HepG2 (cell line): ENCODE results near the gene BRAT1. TPM values are rescaled to one million over a fixed set of nuclear protein-coding genes. Genes with fewer than 3 reads are reported as not detected.
A peak's percentile ranks its signal among the peaks of the same experiment; 100 is the strongest.

Experiments used
- AKAP8 ChIP-seq: sonication (generic); formaldehyde crosslinking; IDR thresholded peaks from 2 replicates; pipeline ENCODE4 v1.5.1; 2020; ENCODE audit warnings: mild to moderate bottlenecking, missing genetic modification reagents
- ARNT ChIP-seq: fragments of 450-650 bp; IDR thresholded peaks from 2 replicates; pipeline ENCODE4 v1.6.1; 2017
- DNMT3B ChIP-seq: conservative IDR thresholded peaks from 2 replicates; pipeline ENCODE4 v1.6.1; 2016; ENCODE audit warnings: missing biosample characterization, control low read depth
- NAIF1 ChIP-seq: sonication (generic); formaldehyde crosslinking; IDR thresholded peaks from 2 replicates; pipeline ENCODE4 v1.5.0; 2020; ENCODE audit warnings: mild to moderate bottlenecking, missing genetic modification reagents, borderline replicate concordance
- RARG ChIP-seq: sonication (generic); formaldehyde crosslinking; IDR thresholded peaks from 2 replicates; pipeline ENCODE4 v1.4.0; 2020; ENCODE audit warnings: low read depth, mild to moderate bottlenecking, missing genetic modification reagents
- REPIN1 ChIP-seq: sonication (generic); formaldehyde crosslinking; IDR thresholded peaks from 2 replicates; pipeline ENCODE4 v1.8.0; 2022; ENCODE audit warnings: missing genetic modification reagents, low read depth, mild to moderate bottlenecking, borderline replicate concordance
- SIX1 ChIP-seq: sonication (generic); formaldehyde crosslinking; IDR thresholded peaks from 2 replicates; pipeline ENCODE4 v1.4.0; 2020; ENCODE audit warnings: missing genetic modification reagents, borderline replicate concordance
- SOX13 ChIP-seq, 3 experiments: fragments of 450-650 bp in 1 of 3; sonication (generic) in 1 of 3; formaldehyde crosslinking in 1 of 3; IDR thresholded peaks in 2 of 3; conservative IDR thresholded peaks in 1 of 3; 2 replicates each; pipeline versions ENCODE4 v1.5.0 to v1.6.1; 2016 to 2020; ENCODE audit warnings: antibody characterized with exemption in 1 of 3, mild to moderate bottlenecking in 1 of 3, missing compliant biosample characterization in 1 of 3, missing genetic modification reagents in 1 of 3, moderate library complexity in 1 of 3
- SYNCRIP ChIP-seq: fragments of 200-400 bp; formaldehyde crosslinking; IDR thresholded peaks from 2 replicates; pipeline ENCODE4 v1.6.1; 2018; ENCODE audit warnings: mild to moderate bottlenecking, low read depth, low read length; ENCODE audit not compliant: insufficient read depth
- TEAD3 ChIP-seq: optimal IDR thresholded peaks from 2 replicates; pipeline ENCODE3; 2016; ENCODE audit warnings: borderline replicate concordance
- ZNF30 ChIP-seq: sonication (generic); formaldehyde crosslinking; IDR thresholded peaks from 2 replicates; pipeline ENCODE4 v1.5.0; 2020; ENCODE audit warnings: mild to moderate bottlenecking, missing genetic modification reagents
- ZNF33A ChIP-seq: sonication (generic); formaldehyde crosslinking; IDR thresholded peaks from 2 replicates; pipeline ENCODE4 v1.5.1; 2020; ENCODE audit warnings: missing genetic modification reagents, mild to moderate bottlenecking, moderate library complexity, borderline replicate concordance
- ZNF44 ChIP-seq: sonication (generic); formaldehyde crosslinking; IDR thresholded peaks from 2 replicates; pipeline ENCODE4 v1.5.1; 2020; ENCODE audit warnings: mild to moderate bottlenecking, missing genetic modification reagents
- ZNF446 ChIP-seq: sonication (generic); formaldehyde crosslinking; IDR thresholded peaks from 2 replicates; pipeline ENCODE4 v1.5.0; 2020; ENCODE audit warnings: mild to moderate bottlenecking, missing genetic modification reagents
- ZNF547 ChIP-seq: sonication (generic); formaldehyde crosslinking; IDR thresholded peaks from 2 replicates; pipeline ENCODE4 v1.5.1; 2020; ENCODE audit warnings: mild to moderate bottlenecking, missing genetic modification reagents
- ZNF629 ChIP-seq: sonication (generic); formaldehyde crosslinking; conservative IDR thresholded peaks from 2 replicates; pipeline ENCODE4 v1.5.0; 2020; ENCODE audit warnings: missing genetic modification reagents
- ZNF709 ChIP-seq: sonication (generic); formaldehyde crosslinking; IDR thresholded peaks from 2 replicates; pipeline ENCODE4 v1.5.0; 2020; ENCODE audit warnings: mild to moderate bottlenecking, missing genetic modification reagents
- ZNF749 ChIP-seq: sonication (generic); formaldehyde crosslinking; IDR thresholded peaks from 2 replicates; pipeline ENCODE4 v1.8.0; 2022; ENCODE audit warnings: mild to moderate bottlenecking, missing genetic modification reagents, moderate library complexity, borderline replicate concordance
- ZNF781 ChIP-seq: sonication (generic); formaldehyde crosslinking; IDR thresholded peaks from 2 replicates; pipeline ENCODE4 v1.5.1; 2020; ENCODE audit warnings: borderline replicate concordance, mild to moderate bottlenecking, missing genetic modification reagents; ENCODE audit errors: not compliant biosample characterization
- polyA plus RNA-seq, 8 experiments: library from polyadenylated mRNA; depleted of rRNA in 3 of 8; stranded (reverse) in 7 of 8; unstranded in 1 of 8; fragments of >200 nt; fragmentation: Illumina TruSeq in 4 of 8; extraction: Trizol in 4 of 8; gene quantifications; 2 replicates each; pipeline versions ENCODE4 v1.2.1 to v1.2.3, GENCODE V29; 2011 to 2016; ENCODE audit warnings: low read depth in 4 of 8, missing spikeins in 1 of 8, mixed read lengths in 1 of 8; ENCODE audit not compliant: insufficient read depth in 1 of 8
- total RNA-seq, 5 experiments: library from RNA; depleted of rRNA; stranded (reverse); fragments of >200 nt; fragmentation: Illumina TruSeq; extraction: Trizol; gene quantifications; 2 replicates each; pipeline ENCODE4 v1.2.3, GENCODE V29; 2016; ENCODE audit warnings: low read depth in 1 of 5
- TF ChIP-seq, protein P1 (sequence below): sonication (generic); formaldehyde crosslinking; conservative IDR thresholded peaks from 2 replicates; pipeline ENCODE4 v1.4.0; 2020; ENCODE audit warnings: missing genetic modification reagents
- TF ChIP-seq, protein P2 (sequence below): sonication (generic); formaldehyde crosslinking; IDR thresholded peaks from 2 replicates; pipeline ENCODE4 v1.8.0; 2022; ENCODE audit warnings: low read depth, missing genetic modification reagents
- TF ChIP-seq, protein P3 (sequence below): sonication (generic); formaldehyde crosslinking; IDR thresholded peaks from 2 replicates; pipeline ENCODE4 v1.5.0; 2020; ENCODE audit warnings: mild to moderate bottlenecking, missing genetic modification reagents
- TF ChIP-seq, protein P4 (sequence below): sonication (generic); formaldehyde crosslinking; IDR thresholded peaks from 2 replicates; pipeline ENCODE4 v1.8.0; 2022; ENCODE audit warnings: mild to moderate bottlenecking, missing genetic modification reagents, borderline replicate concordance

Gene BRAT1
- total and polyA plus RNA-seq, 2 of the 13 experiments (the other 11 are each of a cell fraction or from before 2014, with no cell fraction given) = 10.2 to 20.3 TPM

DNA sequence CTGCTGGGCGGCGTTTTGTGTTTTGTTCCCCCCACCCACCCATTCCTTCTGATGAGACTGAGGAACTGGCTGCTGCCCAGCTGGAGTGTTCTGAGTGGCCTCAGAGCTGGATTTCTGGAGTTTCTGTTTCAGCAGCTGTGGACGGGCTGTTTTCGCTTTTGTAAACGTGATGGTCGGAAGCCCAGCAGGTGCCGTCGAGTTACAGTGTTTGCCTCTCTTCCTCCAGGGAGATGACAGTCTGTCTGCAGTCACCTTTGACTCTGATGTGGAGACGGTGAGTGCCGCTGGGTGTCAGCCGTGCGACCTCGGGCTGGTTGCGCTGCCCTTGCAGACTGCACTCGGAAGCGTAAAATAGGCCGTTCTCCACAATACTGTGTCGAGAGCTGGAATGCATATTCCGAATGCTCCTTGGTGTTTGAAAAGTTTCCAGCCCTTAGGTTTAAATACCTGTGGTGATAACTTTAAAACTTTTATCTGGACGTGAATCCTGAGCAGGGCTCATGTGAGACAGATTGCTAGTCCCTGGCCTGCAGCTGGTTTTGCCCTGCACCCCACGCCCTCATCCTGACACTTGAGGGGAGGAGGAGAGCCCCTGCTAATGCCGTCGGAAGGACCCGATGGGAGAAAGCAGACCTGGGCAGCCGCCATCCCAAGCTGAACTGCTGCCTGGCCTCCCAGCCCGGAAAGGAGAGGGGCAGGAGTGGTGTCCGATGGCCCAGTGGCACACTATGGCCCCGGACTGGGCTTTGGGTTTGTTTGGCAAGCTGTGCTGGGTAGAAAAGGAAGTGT is 11.8 kb upstream of the BRAT1 start (continued):
- no peak for TF ChIP-seq SYNCRIP
- TF ChIP-seq TEAD3 (CRISPR knock-in tag) = peak; percentile 34
- no peak for TF ChIP-seq DNMT3B (CRISPR knock-in tag)
- no peak for TF ChIP-seq ARNT
- no peak for TF ChIP-seq ZNF781 (CRISPR knock-in tag)
- TF ChIP-seq, protein P1, sequence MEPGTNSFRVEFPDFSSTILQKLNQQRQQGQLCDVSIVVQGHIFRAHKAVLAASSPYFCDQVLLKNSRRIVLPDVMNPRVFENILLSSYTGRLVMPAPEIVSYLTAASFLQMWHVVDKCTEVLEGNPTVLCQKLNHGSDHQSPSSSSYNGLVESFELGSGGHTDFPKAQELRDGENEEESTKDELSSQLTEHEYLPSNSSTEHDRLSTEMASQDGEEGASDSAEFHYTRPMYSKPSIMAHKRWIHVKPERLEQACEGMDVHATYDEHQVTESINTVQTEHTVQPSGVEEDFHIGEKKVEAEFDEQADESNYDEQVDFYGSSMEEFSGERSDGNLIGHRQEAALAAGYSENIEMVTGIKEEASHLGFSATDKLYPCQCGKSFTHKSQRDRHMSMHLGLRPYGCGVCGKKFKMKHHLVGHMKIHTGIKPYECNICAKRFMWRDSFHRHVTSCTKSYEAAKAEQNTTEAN (CRISPR knock-in tag) = no peak
- TF ChIP-seq ZNF547 (CRISPR knock-in tag) = peak; percentile 46; the same call in 1 of the 2 replicates
- TF ChIP-seq ZNF33A (CRISPR knock-in tag) = no peak
- no peak for TF ChIP-seq REPIN1 (CRISPR knock-in tag)
- TF ChIP-seq, protein P2, sequence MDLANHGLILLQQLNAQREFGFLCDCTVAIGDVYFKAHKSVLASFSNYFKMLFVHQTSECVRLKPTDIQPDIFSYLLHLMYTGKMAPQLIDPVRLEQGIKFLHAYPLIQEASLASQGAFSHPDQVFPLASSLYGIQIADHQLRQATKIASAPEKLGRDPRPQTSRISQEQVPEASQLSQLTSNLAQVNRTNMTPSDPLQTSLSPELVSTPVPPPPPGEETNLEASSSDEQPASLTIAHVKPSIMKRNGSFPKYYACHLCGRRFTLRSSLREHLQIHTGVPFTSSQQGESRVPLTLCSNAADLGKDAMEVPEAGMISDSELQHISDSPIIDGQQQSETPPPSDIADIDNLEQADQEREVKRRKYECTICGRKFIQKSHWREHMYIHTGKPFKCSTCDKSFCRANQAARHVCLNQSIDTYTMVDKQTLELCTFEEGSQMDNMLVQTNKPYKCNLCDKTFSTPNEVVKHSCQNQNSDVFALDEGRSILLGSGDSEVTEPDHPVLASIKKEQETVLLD (CRISPR knock-in tag) = no peak
- TF ChIP-seq ZNF30 = no peak
- no peak for TF ChIP-seq AKAP8 (CRISPR knock-in tag)
- TF ChIP-seq RARG (CRISPR knock-in tag) = no peak
- peak; percentile 56; the same call in 1 of the 2 replicates for TF ChIP-seq ZNF44 (CRISPR knock-in tag)
- peak; percentile 70; the same call in 1 of the 2 replicates for TF ChIP-seq NAIF1 (CRISPR knock-in tag)
- TF ChIP-seq ZNF446 (CRISPR knock-in tag) = no peak
- TF ChIP-seq ZNF709 = no peak
- TF ChIP-seq ZNF749 (CRISPR knock-in tag) = no peak
- TF ChIP-seq, protein P3, sequence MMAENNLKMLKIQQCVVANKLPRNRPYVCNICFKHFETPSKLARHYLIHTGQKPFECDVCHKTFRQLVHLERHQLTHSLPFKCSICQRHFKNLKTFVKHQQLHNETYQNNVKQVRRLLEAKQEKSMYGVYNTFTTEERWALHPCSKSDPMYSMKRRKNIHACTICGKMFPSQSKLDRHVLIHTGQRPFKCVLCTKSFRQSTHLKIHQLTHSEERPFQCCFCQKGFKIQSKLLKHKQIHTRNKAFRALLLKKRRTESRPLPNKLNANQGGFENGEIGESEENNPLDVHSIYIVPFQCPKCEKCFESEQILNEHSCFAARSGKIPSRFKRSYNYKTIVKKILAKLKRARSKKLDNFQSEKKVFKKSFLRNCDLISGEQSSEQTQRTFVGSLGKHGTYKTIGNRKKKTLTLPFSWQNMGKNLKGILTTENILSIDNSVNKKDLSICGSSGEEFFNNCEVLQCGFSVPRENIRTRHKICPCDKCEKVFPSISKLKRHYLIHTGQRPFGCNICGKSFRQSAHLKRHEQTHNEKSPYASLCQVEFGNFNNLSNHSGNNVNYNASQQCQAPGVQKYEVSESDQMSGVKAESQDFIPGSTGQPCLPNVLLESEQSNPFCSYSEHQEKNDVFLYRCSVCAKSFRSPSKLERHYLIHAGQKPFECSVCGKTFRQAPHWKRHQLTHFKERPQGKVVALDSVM = peak; percentile 23; the same call in 1 of the 2 replicates
- TF ChIP-seq ZNF629 = no peak
- no peak for TF ChIP-seq SOX13 (IDR thresholded peaks at IDR 0.05)
- TF ChIP-seq SOX13 (CRISPR knock-in tag; conservative IDR thresholded peaks at IDR 0.05 in 1 of 2, IDR thresholded peaks at IDR 0.05 in 1 of 2) = no peak; a peak in 1 of 4 replicates
- TF ChIP-seq SIX1 = no peak
- TF ChIP-seq, protein P4, sequence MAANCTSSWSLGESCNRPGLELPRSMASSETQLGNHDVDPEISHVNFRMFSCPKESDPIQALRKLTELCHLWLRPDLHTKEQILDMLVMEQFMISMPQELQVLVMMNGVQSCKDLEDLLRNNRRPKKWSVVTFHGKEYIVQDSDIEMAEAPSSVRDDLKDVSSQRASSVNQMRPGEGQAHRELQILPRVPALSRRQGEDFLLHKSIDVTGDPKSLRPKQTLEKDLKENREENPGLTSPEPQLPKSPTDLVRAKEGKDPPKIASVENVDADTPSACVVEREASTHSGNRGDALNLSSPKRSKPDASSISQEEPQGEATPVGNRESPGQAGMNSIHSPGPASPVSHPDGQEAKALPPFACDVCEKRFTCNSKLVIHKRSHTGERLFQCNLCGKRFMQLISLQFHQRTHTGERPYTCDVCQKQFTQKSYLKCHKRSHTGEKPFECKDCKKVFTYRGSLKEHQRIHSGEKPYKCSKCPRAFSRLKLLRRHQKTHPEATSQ (CRISPR knock-in tag) = no peak
